ENCODE measurements around the gene TIMM17B. TPM values are rescaled to one million over a fixed set of nuclear protein-coding genes. Genes with fewer than 3 reads are reported as not detected.

Gene TIMM17B
- total RNA-seq, 1 donor from 2014 or later = 58.2 TPM

DNA sequence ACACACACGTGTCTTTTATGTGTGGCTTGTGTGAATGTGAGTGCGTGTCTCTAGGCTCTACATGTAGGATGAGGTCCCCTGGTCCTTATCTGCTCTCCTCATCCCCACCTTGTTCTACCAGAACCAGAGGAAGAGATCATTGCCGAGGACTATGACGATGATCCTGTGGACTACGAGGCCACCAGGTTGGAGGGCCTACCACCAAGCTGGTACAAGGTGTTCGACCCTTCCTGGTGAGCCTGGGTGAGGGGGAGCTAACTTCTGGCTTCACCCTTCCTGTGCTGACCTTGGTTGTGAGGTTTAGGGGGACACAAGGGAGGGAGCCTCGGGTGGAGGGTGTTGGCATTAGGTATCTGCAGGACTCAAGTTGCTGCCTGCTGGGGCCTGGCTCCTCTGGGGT is 3.5 kb upstream of the TIMM17B start:
- Mint-ChIP-seq H3K9me3 (ENCODE audit: unreplicated experiment) (no peaks in the 10 kb centered on the region), H3K36me3 (ENCODE audit: low read depth, unreplicated experiment) (peaks cover 7% of the 10 kb centered on the region), H3K27me3 (ENCODE audit: low read depth, unreplicated experiment) (no peaks in the 10 kb centered on the region), H3K4me1 (ENCODE audit: low read depth, unreplicated experiment) (peaks cover 8% of the 10 kb centered on the region), H3K4me3 (ENCODE audit: unreplicated experiment) (no peak overlapping the region), H3K27ac (ENCODE audit: unreplicated experiment) (peak overlapping the region; percentile 19)
- no peak for DNase-seq (ENCODE audit: low read depth)
- TF ChIP-seq CTCF (IDR thresholded peaks at IDR 0.05; ENCODE audit: insufficient read depth, low read depth, low read length) = no peak
- TF ChIP-seq EZH2 (IDR thresholded peaks at IDR 0.05; ENCODE audit: insufficient read depth, low read length) = no peak
- Histone ChIP-seq H3K4me2 (ENCODE audit: low read length) (no peak overlapping the region), H4K20me1 (ENCODE audit: insufficient read depth, low read length) (peaks cover 24% of the 10 kb centered on the region), H3K9ac (ENCODE audit: low read length) (no peak overlapping the region), H3K4me1 (ENCODE audit: insufficient read depth, low read length) (peaks cover 3% of the 10 kb centered on the region), H2AFZ (ENCODE audit: low read depth, low read length) (no peak overlapping the region), H3K27ac (ENCODE audit: low read depth, low read length) (no peak overlapping the region), H3K9me3 (ENCODE audit: insufficient read depth, low read depth, low read length) (no peaks in the 10 kb centered on the region), H3K27me3 (ENCODE audit: insufficient read depth, low read length) (no peaks in the 10 kb centered on the region), H3K36me3 (ENCODE audit: insufficient read depth, low read length) (peaks cover 5% of the 10 kb centered on the region), H3K4me3 (ENCODE audit: insufficient read depth, low read depth, low read length) (no peak overlapping the region), H3K79me2 (ENCODE audit: insufficient read depth, low read length) (peaks cover 42% of the 10 kb centered on the region)
- FAIRE-seq = no peak

GRCh38 chrX:48899078-48899410 is 1.5 kb upstream of the TIMM17B start:
- Histone ChIP-seq H3K36me3 (ENCODE audit: insufficient read depth, low read length) (peaks cover 5% of the 10 kb centered on the region), H3K4me2 (ENCODE audit: low read length) (peak overlapping the region; percentile 92), H3K4me3 (ENCODE audit: insufficient read depth, low read depth, low read length) (no peak overlapping the region), H3K9me3 (ENCODE audit: insufficient read depth, low read depth, low read length) (no peaks in the 10 kb centered on the region), H3K27me3 (ENCODE audit: insufficient read depth, low read length) (no peaks in the 10 kb centered on the region), H3K27ac (ENCODE audit: low read depth, low read length) (no peak overlapping the region), H3K4me1 (ENCODE audit: insufficient read depth, low read length) (peaks cover 3% of the 10 kb centered on the region), H4K20me1 (ENCODE audit: insufficient read depth, low read length) (peaks cover 14% of the 10 kb centered on the region), H3K9ac (ENCODE audit: low read length) (no peak overlapping the region), H3K79me2 (ENCODE audit: insufficient read depth, low read length) (peaks cover 45% of the 10 kb centered on the region), H2AFZ (ENCODE audit: low read depth, low read length) (no peak overlapping the region)
- FAIRE-seq (peak; percentile 41), DNase-seq (ENCODE audit: low read depth) (no peak)
- Mint-ChIP-seq H3K9me3 (ENCODE audit: unreplicated experiment) (no peaks in the 10 kb centered on the region), H3K36me3 (ENCODE audit: low read depth, unreplicated experiment) (peaks cover 7% of the 10 kb centered on the region), H3K27ac (ENCODE audit: unreplicated experiment) (no peak overlapping the region), H3K4me3 (ENCODE audit: unreplicated experiment) (peak overlapping the region; percentile 93), H3K27me3 (ENCODE audit: low read depth, unreplicated experiment) (no peaks in the 10 kb centered on the region), H3K4me1 (ENCODE audit: low read depth, unreplicated experiment) (peaks cover 11% of the 10 kb centered on the region)
- TF ChIP-seq EZH2 (IDR thresholded peaks at IDR 0.05; ENCODE audit: insufficient read depth, low read length) (no peak), CTCF (IDR thresholded peaks at IDR 0.05; ENCODE audit: insufficient read depth, low read depth, low read length) (no peak)

DNA sequence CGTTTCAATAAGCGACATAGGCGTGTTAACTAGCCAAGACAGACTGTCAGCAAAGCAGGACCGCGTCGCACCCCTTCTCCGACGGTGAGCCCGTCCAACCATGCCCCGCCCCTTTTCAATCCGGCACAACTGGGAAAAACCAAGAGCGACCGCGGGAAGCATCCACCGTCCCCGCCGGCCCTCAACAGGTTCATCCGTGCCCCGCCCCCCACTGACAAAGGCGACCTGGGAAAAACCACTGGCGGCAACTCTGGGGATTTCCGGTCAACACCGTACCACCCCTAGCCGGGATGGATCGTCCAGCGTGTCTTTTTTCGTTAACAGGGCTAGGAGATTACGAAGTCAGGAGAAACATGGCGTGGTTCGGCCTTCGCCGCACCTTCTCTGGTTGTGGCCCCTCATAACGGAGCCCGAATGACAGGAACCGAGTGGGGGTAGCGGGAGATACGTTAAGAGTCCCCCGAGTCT is 377 bp downstream of the TIMM17B start:
- DNase-seq (ENCODE audit: low read depth) = peak; percentile 56
- peaks cover 11% of the 10 kb centered on the region for H3K4me1 Mint-ChIP-seq (ENCODE audit: low read depth, unreplicated experiment)
- H3K79me2 ChIP-seq (ENCODE audit: insufficient read depth, low read length) = peaks cover 45% of the 10 kb centered on the region

More for the DNA sequence above, 377 bp downstream of the TIMM17B start:
- peak overlapping the region; percentile 60 for H2AFZ ChIP-seq (ENCODE audit: low read depth, low read length)
- H3K9ac ChIP-seq (ENCODE audit: low read length) = peak overlapping the region; percentile 98
- peaks cover 4% of the 10 kb centered on the region for H4K20me1 ChIP-seq (ENCODE audit: insufficient read depth, low read length)
- H3K36me3 ChIP-seq (ENCODE audit: insufficient read depth, low read length) = no peaks in the 10 kb centered on the region
- H3K9me3 ChIP-seq (ENCODE audit: insufficient read depth, low read depth, low read length) = no peaks in the 10 kb centered on the region
- Mint-ChIP-seq H3K27me3 (ENCODE audit: low read depth, unreplicated experiment) (no peaks in the 10 kb centered on the region), H3K27ac (ENCODE audit: unreplicated experiment) (peak overlapping the region; percentile 93), H3K4me3 (ENCODE audit: unreplicated experiment) (peak overlapping the region; percentile 93), H3K36me3 (ENCODE audit: low read depth, unreplicated experiment) (peaks cover 5% of the 10 kb centered on the region), H3K9me3 (ENCODE audit: unreplicated experiment) (no peaks in the 10 kb centered on the region)
- peaks cover 3% of the 10 kb centered on the region for H3K4me1 ChIP-seq (ENCODE audit: insufficient read depth, low read length)
- no peaks in the 10 kb centered on the region for H3K27me3 ChIP-seq (ENCODE audit: insufficient read depth, low read length)
- FAIRE-seq = no peak
- H3K4me3 ChIP-seq (ENCODE audit: insufficient read depth, low read depth, low read length) = peak overlapping the region; percentile 93
- TF ChIP-seq EZH2 (IDR thresholded peaks at IDR 0.05; ENCODE audit: insufficient read depth, low read length) (no peak), CTCF (IDR thresholded peaks at IDR 0.05; ENCODE audit: insufficient read depth, low read depth, low read length) (no peak)
- H3K27ac ChIP-seq (ENCODE audit: low read depth, low read length) = peak overlapping the region; percentile 93
- H3K4me2 ChIP-seq (ENCODE audit: low read length) = peak overlapping the region; percentile 92
